Astrocyte (in vitro differentiated cells and primary cell): ENCODE results near the gene COP1. TPM values are rescaled to one million over a fixed set of nuclear protein-coding genes. Genes with fewer than 3 reads are reported as not detected.
A peak's percentile ranks its signal among the peaks of the same experiment; 100 is the strongest.

ENCODE experiments used
- DNase-seq: peaks from one replicate; pipeline ENCODE4 v3.0.0-alpha.2; 2010; ENCODE audit warnings: low read depth
- FAIRE-seq: peaks from 2 replicates; lab custom pipeline; 2011; peaks lifted over from hg19 to GRCh38; lab: Jason Lieb, UNC
- H2AFZ ChIP-seq: 2 replicates; pipeline ENCODE4 v1.6.0; 2012; ENCODE audit warnings: low read depth, low read length, inconsistent platforms
- H3K27ac ChIP-seq: 2 replicates; pipeline ENCODE4 v1.5.1; 2011; ENCODE audit warnings: low read depth, low read length, inconsistent platforms
- H3K27me3 ChIP-seq: 2 replicates; pipeline ENCODE4 v1.6.0; 2011; ENCODE audit warnings: low read length, inconsistent platforms; ENCODE audit not compliant: insufficient read depth
- H3K36me3 ChIP-seq: 2 replicates; pipeline ENCODE4 v1.5.1; 2011; ENCODE audit warnings: low read length, inconsistent platforms; ENCODE audit not compliant: insufficient read depth
- H3K4me1 ChIP-seq: 2 replicates; pipeline ENCODE4 v1.5.1; 2011; ENCODE audit warnings: low read length, inconsistent platforms; ENCODE audit not compliant: insufficient read depth
- H3K4me2 ChIP-seq: 2 replicates; pipeline ENCODE4 v1.6.0; 2012; ENCODE audit warnings: low read length, inconsistent platforms
- H3K4me3 ChIP-seq: 2 replicates; pipeline ENCODE4 v1.5.1; 2011; ENCODE audit warnings: low read depth, mild to moderate bottlenecking, low read length, inconsistent platforms; ENCODE audit not compliant: insufficient read depth
- H3K79me2 ChIP-seq: 2 replicates; pipeline ENCODE4 v1.6.0; 2012; ENCODE audit warnings: mild to moderate bottlenecking, low read length, inconsistent platforms; ENCODE audit not compliant: insufficient read depth
- H3K9ac ChIP-seq: 2 replicates; pipeline ENCODE4 v1.6.0; 2012; ENCODE audit warnings: mild to moderate bottlenecking, low read length, inconsistent platforms
- H3K9me3 ChIP-seq: 2 replicates; pipeline ENCODE4 v1.5.1; 2012; ENCODE audit warnings: low read depth, mild to moderate bottlenecking, low read length, inconsistent platforms; ENCODE audit not compliant: insufficient read depth
- H4K20me1 ChIP-seq: 2 replicates; pipeline ENCODE4 v1.6.0; 2012; ENCODE audit warnings: low read length, inconsistent platforms; ENCODE audit not compliant: insufficient read depth
- H3K27ac Mint-ChIP-seq: one replicate; pipeline ENCODE4 v1.8.0; 2021; ENCODE audit warnings: mild to moderate bottlenecking, mixed read lengths; ENCODE audit not compliant: unreplicated experiment
- H3K27me3 Mint-ChIP-seq: one replicate; pipeline ENCODE4 v1.8.0; 2021; ENCODE audit warnings: low read depth, mixed read lengths; ENCODE audit not compliant: unreplicated experiment
- H3K36me3 Mint-ChIP-seq: one replicate; pipeline ENCODE4 v1.8.0; 2021; ENCODE audit warnings: low read depth, mixed read lengths; ENCODE audit not compliant: unreplicated experiment
- H3K4me1 Mint-ChIP-seq: one replicate; pipeline ENCODE4 v1.8.0; 2021; ENCODE audit warnings: low read depth, mixed read lengths; ENCODE audit not compliant: unreplicated experiment
- H3K4me3 Mint-ChIP-seq: one replicate; pipeline ENCODE4 v1.8.0; 2021; ENCODE audit warnings: mild to moderate bottlenecking, moderate library complexity, mixed read lengths; ENCODE audit not compliant: unreplicated experiment
- H3K9me3 Mint-ChIP-seq: one replicate; pipeline ENCODE4 v1.8.0; 2021; ENCODE audit warnings: mild to moderate bottlenecking, mixed read lengths; ENCODE audit not compliant: unreplicated experiment
- EZH2 ChIP-seq: IDR thresholded peaks from 2 replicates; pipeline ENCODE4 v1.6.1; 2012; ENCODE audit warnings: mild to moderate bottlenecking, low read length, inconsistent platforms; ENCODE audit not compliant: insufficient read depth
- total RNA-seq: library from RNA; stranded (reverse); gene quantifications from 2 replicates; pipeline ENCODE4 v1.2.1, GENCODE V29; 2021
- TF ChIP-seq, protein P1 (sequence below): IDR thresholded peaks from 2 replicates; pipeline ENCODE4 v1.5.1; 2011; ENCODE audit warnings: low read depth, mild to moderate bottlenecking, inconsistent platforms, low read length, moderate library complexity; ENCODE audit not compliant: insufficient read depth

Gene COP1
- total RNA-seq, 1 donor from 2014 or later: 45.9 TPM

DNA sequence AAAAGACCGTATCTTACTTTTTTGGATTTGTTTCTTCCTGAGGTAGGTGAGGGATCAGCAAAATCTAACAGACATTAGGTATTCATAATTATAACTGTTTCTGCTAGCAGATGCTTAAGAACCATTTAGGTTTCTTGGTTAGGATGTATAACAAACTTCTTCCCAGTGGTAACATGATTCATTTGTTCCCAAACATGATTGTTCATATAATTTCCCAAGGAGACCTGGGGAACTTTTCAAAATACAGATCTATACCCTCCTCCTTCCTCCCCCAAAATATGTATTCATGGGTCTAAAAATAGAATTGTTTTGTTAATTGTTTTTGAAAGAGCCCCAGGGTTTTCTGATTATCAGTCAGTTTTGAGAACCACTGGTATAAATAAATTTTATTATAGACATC, 228.2 kb downstream of the COP1 start:
- H3K36me3 Mint-ChIP-seq: peaks cover 26% of the 10 kb centered on the region
- peaks cover 17% of the 10 kb centered on the region for H3K9me3 Mint-ChIP-seq

DNA sequence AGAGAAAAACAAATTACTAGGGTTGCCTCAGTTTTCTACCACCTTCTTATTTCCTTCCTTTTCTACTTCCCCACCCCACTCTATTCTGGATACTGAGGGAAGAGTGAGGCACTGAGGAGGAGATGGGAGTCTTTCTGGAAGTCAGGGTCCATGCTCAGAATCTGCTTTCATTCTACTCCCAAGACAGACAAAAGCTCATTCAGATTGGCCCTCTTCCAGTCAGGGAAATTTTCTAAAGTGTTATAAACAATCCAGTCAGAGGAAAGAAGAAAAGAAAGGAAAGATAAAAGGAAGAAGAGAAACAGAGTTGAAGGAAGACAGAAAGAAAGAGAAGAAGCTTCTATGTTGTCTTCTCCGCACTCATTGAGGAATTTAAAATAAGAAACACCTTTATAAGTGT, 228.6 kb downstream of the COP1 start:
- Mint-ChIP-seq H3K36me3 (peaks cover 24% of the 10 kb centered on the region), H3K27me3 (no peaks in the 10 kb centered on the region), H3K27ac (peak overlapping the region; percentile 64), H3K4me1 (peaks cover 8% of the 10 kb centered on the region), H3K9me3 (peaks cover 14% of the 10 kb centered on the region), H3K4me3 (no peak overlapping the region)
- Histone ChIP-seq H3K4me2 (no peak overlapping the region), H3K27me3 (no peaks in the 10 kb centered on the region), H3K79me2 (no peaks in the 10 kb centered on the region), H3K36me3 (no peaks in the 10 kb centered on the region), H3K9ac (no peak overlapping the region), H2AFZ (no peak overlapping the region), H4K20me1 (no peaks in the 10 kb centered on the region), H3K27ac (no peak overlapping the region), H3K4me3 (no peak overlapping the region), H3K9me3 (no peaks in the 10 kb centered on the region), H3K4me1 (no peaks in the 10 kb centered on the region)
- no peak for TF ChIP-seq EZH2
- TF ChIP-seq, protein P1, sequence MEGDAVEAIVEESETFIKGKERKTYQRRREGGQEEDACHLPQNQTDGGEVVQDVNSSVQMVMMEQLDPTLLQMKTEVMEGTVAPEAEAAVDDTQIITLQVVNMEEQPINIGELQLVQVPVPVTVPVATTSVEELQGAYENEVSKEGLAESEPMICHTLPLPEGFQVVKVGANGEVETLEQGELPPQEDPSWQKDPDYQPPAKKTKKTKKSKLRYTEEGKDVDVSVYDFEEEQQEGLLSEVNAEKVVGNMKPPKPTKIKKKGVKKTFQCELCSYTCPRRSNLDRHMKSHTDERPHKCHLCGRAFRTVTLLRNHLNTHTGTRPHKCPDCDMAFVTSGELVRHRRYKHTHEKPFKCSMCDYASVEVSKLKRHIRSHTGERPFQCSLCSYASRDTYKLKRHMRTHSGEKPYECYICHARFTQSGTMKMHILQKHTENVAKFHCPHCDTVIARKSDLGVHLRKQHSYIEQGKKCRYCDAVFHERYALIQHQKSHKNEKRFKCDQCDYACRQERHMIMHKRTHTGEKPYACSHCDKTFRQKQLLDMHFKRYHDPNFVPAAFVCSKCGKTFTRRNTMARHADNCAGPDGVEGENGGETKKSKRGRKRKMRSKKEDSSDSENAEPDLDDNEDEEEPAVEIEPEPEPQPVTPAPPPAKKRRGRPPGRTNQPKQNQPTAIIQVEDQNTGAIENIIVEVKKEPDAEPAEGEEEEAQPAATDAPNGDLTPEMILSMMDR: no peak
- no peak for FAIRE-seq
- peak; percentile 27 for DNase-seq

More for the DNA sequence above, 228.2 kb downstream of the COP1 start:
- Histone ChIP-seq H3K4me2 (no peak overlapping the region), H3K4me1 (no peaks in the 10 kb centered on the region), H3K79me2 (no peaks in the 10 kb centered on the region), H3K27me3 (no peaks in the 10 kb centered on the region), H4K20me1 (no peaks in the 10 kb centered on the region), H3K4me3 (no peak overlapping the region), H3K9me3 (no peaks in the 10 kb centered on the region), H3K36me3 (no peaks in the 10 kb centered on the region), H2AFZ (no peak overlapping the region), H3K9ac (no peak overlapping the region), H3K27ac (no peak overlapping the region)
- H3K4me1 Mint-ChIP-seq: peaks cover 8% of the 10 kb centered on the region
- DNase-seq (no peak), FAIRE-seq (no peak)
- no peak for TF ChIP-seq EZH2
- TF ChIP-seq, protein P1: no peak
- H3K27me3 Mint-ChIP-seq: no peaks in the 10 kb centered on the region
- no peak overlapping the region for H3K4me3 Mint-ChIP-seq
- no peak overlapping the region for H3K27ac Mint-ChIP-seq

- H3K36me3 Mint-ChIP-seq: peaks cover 11% of the 10 kb centered on the region
- TF ChIP-seq, protein P1: no peak
- TF ChIP-seq EZH2: no peak
- Histone ChIP-seq H2AFZ (no peak overlapping the region), H3K36me3 (no peaks in the 10 kb centered on the region), H3K4me3 (no peak overlapping the region), H3K4me2 (no peak overlapping the region), H3K79me2 (no peaks in the 10 kb centered on the region), H3K27ac (no peak overlapping the region), H3K27me3 (no peaks in the 10 kb centered on the region), H3K9ac (no peak overlapping the region), H4K20me1 (no peaks in the 10 kb centered on the region), H3K4me1 (no peaks in the 10 kb centered on the region), H3K9me3 (no peaks in the 10 kb centered on the region)
- H3K27ac Mint-ChIP-seq: no peak overlapping the region
- H3K27me3 Mint-ChIP-seq: no peaks in the 10 kb centered on the region
- peaks cover 6% of the 10 kb centered on the region for H3K9me3 Mint-ChIP-seq
- peaks cover 8% of the 10 kb centered on the region for H3K4me1 Mint-ChIP-seq
- H3K4me3 Mint-ChIP-seq: no peak overlapping the region
- DNase-seq (peak; percentile 48), FAIRE-seq (no peak)
Measured at GRCh38 chr1:175976865-175977642, 230.0 kb downstream of the COP1 start.
